ENCODE measurements around the gene GHITM.

DNA sequence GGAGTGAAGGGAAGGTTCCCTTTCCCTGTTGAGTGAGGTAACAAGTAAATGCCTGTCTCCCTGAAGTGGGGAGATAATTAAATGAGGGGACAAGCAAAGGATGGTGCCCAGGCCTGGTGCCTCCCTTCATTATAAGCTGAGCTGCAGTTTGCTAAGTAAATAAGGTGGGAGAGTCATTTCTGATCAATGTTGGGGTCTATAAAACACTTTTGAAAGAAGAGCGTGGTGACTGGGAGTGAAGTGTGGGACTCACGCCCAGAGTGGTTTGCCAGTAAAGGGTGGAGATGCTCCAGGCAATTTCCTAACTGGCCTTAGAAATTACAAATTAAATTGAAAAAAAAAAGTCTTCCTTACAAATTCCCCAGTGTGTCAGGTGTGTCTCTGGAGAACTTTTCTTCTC is 24.7 kb downstream of the GHITM start:
- TF ChIP-seq, protein P1, sequence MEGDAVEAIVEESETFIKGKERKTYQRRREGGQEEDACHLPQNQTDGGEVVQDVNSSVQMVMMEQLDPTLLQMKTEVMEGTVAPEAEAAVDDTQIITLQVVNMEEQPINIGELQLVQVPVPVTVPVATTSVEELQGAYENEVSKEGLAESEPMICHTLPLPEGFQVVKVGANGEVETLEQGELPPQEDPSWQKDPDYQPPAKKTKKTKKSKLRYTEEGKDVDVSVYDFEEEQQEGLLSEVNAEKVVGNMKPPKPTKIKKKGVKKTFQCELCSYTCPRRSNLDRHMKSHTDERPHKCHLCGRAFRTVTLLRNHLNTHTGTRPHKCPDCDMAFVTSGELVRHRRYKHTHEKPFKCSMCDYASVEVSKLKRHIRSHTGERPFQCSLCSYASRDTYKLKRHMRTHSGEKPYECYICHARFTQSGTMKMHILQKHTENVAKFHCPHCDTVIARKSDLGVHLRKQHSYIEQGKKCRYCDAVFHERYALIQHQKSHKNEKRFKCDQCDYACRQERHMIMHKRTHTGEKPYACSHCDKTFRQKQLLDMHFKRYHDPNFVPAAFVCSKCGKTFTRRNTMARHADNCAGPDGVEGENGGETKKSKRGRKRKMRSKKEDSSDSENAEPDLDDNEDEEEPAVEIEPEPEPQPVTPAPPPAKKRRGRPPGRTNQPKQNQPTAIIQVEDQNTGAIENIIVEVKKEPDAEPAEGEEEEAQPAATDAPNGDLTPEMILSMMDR (conservative IDR thresholded peaks at IDR 0.05): no peak
- no peak for TF ChIP-seq ZFX (IDR thresholded peaks at IDR 0.05)
